GM20000 (cell line): ENCODE results near the gene GAL3ST1.
"Not testable (repeated sequence)": the region's sequence is repeated elsewhere in the genome, so short reads cannot be mapped to it uniquely, and the experiment has no call there.

Experiments used
- DNase-seq: peaks from one replicate; pipeline ENCODE4 v3.0.0; 2012; ENCODE audit warnings: low spot score
- TF ChIP-seq, protein P1 (sequence below): IDR thresholded peaks from 2 replicates; pipeline ENCODE4 v1.5.1; 2012; ENCODE audit warnings: mild to moderate bottlenecking, control low read depth; ENCODE audit errors: extremely low read depth, missing control alignments

GAL3ST1 gene

GRCh38 chr22:30561402-30562189 lies 12.9 kb downstream of the GAL3ST1 start:
- DNase-seq = no peak
- TF ChIP-seq, protein P1, sequence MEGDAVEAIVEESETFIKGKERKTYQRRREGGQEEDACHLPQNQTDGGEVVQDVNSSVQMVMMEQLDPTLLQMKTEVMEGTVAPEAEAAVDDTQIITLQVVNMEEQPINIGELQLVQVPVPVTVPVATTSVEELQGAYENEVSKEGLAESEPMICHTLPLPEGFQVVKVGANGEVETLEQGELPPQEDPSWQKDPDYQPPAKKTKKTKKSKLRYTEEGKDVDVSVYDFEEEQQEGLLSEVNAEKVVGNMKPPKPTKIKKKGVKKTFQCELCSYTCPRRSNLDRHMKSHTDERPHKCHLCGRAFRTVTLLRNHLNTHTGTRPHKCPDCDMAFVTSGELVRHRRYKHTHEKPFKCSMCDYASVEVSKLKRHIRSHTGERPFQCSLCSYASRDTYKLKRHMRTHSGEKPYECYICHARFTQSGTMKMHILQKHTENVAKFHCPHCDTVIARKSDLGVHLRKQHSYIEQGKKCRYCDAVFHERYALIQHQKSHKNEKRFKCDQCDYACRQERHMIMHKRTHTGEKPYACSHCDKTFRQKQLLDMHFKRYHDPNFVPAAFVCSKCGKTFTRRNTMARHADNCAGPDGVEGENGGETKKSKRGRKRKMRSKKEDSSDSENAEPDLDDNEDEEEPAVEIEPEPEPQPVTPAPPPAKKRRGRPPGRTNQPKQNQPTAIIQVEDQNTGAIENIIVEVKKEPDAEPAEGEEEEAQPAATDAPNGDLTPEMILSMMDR = no peak

DNA sequence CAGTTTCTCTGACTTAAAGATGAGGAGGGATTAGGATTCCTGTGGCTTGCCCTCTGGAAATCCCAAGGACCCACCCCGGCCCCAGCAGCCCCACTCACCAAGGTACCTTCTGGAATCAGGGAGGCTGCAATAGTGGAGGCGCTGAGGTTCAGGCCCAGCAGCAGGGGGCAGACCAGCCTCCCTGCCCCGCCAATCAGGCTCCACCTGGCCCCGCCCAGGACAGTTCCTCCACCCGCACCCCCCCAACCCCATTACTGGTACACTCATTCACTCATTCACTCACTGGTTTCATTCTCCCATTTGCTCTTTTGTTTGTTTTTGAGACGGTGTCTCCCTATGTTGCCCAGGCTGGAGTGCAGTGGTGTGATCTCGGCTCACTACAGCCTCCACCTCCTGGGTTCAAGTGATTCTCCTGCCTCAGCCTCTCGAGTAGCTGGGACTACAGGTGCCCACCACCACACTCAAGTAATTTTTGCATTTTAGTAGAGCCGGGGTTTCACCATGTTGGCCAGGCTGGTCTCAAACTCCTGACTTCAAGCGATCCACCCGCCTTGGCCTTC lies 13.7 kb downstream of the GAL3ST1 start:
- TF ChIP-seq, protein P1 = peak; percentile 10
- not testable (repeated sequence) for DNase-seq

DNA sequence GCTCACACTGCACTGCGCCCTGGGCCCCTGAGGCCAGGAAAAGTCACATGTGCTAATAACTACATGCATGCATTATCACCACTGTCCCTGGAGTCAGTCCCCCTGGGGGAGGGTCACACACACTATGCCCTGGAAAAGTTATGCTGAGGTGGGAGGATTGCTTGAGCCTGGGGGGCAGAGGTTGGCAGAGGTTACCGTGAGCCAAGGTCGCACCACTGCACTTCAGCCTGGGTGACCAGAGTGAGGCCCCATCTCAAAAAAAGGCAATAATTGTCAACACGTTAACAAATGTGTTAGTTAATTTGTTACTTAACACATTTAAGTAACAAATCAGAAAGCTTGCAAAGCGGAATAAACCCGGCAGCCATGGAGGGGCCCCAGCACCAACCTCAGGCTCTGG lies 14.6 kb downstream of the GAL3ST1 start:
- TF ChIP-seq, protein P1 = no peak
- no peak for DNase-seq

- DNase-seq = no peak
- TF ChIP-seq, protein P1 = no peak
Measured at GRCh38 chr22:30557243-30557642, 17.2 kb downstream of the GAL3ST1 start.

DNA sequence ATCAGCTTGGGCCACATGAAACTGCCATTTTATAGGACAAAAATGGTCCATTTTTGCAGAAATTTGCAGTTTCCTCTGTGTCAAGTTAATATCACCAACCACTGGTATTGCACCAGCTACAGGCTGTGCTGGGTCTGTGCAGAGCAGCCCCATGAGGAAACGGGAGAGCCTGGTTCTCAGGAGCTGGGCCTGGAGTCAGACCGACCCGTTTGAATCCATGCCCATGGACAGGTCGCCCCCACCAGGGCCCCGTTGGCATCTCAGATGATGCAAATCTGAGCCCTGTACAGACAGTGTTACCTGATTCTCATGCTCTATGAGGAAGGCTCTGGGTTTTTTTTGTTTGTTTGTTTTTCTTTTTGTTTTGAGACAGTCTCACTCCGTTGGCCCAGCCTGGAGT lies 18.1 kb downstream of the GAL3ST1 start:
- TF ChIP-seq, protein P1 = no peak
- DNase-seq = no peak

- DNase-seq = no peak
- TF ChIP-seq, protein P1 = no peak
Measured at GRCh38 chr22:30555282-30556210, 18.9 kb downstream of the GAL3ST1 start.
